ENCODE measurements around the gene IQUB. TPM values are rescaled to one million over a fixed set of nuclear protein-coding genes. Genes with fewer than 3 reads are reported as not detected.
"Not testable (repeated sequence)": the region's sequence is repeated elsewhere in the genome, so short reads cannot be mapped to it uniquely, and the experiment has no call there.

IQUB gene
- polyA plus RNA-seq, 3 donors from 2014 or later = not detected

DNA sequence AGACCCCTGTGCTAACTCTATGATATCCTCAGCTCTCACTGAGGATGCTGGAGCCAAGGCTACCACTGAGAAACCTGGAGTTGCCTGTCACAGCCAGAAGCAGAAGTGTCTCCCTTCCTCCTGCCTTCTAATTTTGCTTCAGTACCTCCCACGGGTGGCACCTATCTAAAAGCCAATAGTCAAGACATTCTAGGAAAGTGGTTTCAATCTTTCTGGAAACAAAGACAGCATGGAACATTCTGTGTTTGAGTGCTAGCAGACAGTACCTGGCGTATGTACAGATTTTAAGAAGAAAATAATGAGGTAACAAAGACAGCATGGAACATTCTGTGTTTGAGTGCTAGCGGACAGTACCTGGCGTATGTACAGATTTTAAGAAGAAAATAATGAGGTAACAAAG is 126.4 kb downstream of the IQUB start:
- H3K27ac Mint-ChIP-seq; DNase-seq; H3K27me3 Mint-ChIP-seq (ENCODE audit: low read depth in 3 of 3); H3K9me3 Mint-ChIP-seq; H3K4me3 Mint-ChIP-seq; H3K4me1 Mint-ChIP-seq; H3K36me3 Mint-ChIP-seq: not testable (repeated sequence)

Other genes starting within 250 kb of the IQUB start
- 10 to 100 TPM; 80.9 to 99.4 (median 89.2) TPM for gene NDUFA5, start 23.2 kb upstream of the IQUB start, polyA plus RNA-seq
- not detected for gene ASB15, start 67.2 kb upstream of the IQUB start, polyA plus RNA-seq
- gene LMOD2, start 121.3 kb upstream of the IQUB start, polyA plus RNA-seq = not detected
- gene WASL, start 214.4 kb upstream of the IQUB start, polyA plus RNA-seq = 1 to 10 TPM; 1.1 to 2.4 (median 1.7) TPM